ENCODE data around the gene MEX3B.

MEX3B gene

DNA sequence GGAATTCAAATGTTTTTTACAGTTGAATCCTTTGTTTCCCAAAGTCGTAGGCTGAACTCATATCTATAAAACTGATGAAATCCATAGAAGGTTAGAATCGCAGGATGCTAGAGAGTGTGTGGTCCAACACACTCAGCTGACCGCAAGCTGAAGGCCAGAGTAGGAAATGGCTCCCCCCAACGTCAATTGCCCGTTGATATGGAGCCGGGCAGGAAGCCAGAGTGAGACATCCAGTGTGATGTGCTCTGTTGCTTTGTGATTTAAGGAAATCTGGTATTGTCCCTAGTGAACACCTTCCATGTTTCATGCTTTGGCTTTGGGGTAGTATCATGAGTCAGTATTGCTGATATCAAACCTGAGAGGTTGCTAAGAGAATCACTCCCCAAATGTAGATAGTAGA lies 5.8 kb upstream of the MEX3B start:
- TF ChIP-seq, protein P1, sequence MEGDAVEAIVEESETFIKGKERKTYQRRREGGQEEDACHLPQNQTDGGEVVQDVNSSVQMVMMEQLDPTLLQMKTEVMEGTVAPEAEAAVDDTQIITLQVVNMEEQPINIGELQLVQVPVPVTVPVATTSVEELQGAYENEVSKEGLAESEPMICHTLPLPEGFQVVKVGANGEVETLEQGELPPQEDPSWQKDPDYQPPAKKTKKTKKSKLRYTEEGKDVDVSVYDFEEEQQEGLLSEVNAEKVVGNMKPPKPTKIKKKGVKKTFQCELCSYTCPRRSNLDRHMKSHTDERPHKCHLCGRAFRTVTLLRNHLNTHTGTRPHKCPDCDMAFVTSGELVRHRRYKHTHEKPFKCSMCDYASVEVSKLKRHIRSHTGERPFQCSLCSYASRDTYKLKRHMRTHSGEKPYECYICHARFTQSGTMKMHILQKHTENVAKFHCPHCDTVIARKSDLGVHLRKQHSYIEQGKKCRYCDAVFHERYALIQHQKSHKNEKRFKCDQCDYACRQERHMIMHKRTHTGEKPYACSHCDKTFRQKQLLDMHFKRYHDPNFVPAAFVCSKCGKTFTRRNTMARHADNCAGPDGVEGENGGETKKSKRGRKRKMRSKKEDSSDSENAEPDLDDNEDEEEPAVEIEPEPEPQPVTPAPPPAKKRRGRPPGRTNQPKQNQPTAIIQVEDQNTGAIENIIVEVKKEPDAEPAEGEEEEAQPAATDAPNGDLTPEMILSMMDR (IDR thresholded peaks at IDR 0.05; ENCODE audit: control insufficient read depth, extremely low read depth, insufficient read depth), result no peak
- no peak for DNase-seq (ENCODE audit: low read depth)
- no peak overlapping the region for H3K4me3 ChIP-seq (ENCODE audit: low read depth, low read length)

DNA sequence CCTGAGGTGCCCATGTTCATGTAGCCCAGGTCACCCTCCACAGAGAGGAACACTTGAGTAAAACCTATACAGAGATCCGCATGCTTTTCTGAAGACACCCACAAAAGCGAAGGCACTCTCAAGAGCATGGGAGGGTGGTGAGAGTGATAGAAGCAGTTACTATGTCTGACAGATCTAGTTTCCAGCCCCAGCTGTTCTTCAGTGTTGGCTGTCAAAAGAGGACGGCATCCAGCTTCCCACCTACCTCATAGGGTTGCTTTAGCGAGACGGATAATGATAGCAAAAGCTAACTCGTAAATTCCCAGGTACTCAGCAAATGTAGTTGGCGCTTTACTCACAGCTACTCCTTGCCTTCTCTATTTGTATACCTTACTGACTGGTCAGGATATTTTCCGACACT lies 3.0 kb upstream of the MEX3B start:
- no peak overlapping the region for H3K4me3 ChIP-seq (ENCODE audit: low read depth, low read length)
- TF ChIP-seq, protein P1 (IDR thresholded peaks at IDR 0.05; ENCODE audit: control insufficient read depth, extremely low read depth, insufficient read depth), result no peak

DNA sequence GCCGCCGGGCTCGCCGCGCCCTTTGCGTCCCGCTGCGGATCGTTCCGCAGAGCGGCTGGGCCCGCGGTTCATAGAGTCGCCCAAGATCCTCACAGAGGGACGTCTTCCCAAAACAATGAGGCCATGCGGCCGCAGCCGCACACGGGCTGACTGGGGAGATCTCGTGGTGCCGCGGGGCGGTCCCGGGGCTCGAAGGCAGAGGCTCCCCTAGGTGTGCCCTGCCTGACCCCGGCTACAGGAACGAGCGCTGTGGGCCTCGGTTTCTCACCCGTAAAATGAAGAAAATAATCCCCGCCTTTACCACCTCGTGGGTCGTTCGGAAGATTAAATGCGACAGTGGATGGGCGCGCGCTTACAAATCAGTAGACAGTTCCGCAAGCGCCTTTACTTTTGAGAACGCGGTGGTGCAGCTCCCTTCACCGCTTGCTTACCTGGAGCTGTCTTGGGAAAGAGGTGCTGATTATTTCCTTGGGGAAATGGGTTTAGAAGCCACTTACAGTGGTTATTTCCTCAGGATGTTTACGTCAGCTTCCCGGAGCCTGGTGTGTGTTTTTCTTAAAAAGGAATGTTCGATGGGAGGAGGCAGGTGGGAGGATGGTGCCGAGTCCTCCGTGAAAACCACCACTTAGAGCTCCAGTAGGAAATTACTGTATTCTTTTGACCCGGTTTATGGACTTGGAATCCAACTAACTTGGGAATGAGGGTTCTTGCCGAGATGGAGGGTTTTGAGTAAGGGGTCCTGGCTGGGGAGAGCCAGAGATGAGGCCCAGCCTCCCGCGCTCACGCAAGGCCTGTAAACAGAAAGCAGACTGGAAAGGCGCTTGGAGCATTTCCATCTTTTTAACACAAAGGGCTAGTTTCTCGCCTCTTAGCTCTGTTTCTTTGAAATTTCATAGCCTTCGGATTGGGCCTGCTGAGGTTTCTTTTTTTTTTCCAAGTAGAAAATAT lies 1.9 kb upstream of the MEX3B start:
- H3K4me3 ChIP-seq (ENCODE audit: low read depth, low read length), result peak overlapping the region; percentile 59
- TF ChIP-seq, protein P1 (IDR thresholded peaks at IDR 0.05; ENCODE audit: control insufficient read depth, extremely low read depth, insufficient read depth), result no peak
- DNase-seq (ENCODE audit: low read depth), result no peak

More for the DNA sequence above, 3.0 kb upstream of the MEX3B start:
- DNase-seq (ENCODE audit: low read depth), result no peak

DNA sequence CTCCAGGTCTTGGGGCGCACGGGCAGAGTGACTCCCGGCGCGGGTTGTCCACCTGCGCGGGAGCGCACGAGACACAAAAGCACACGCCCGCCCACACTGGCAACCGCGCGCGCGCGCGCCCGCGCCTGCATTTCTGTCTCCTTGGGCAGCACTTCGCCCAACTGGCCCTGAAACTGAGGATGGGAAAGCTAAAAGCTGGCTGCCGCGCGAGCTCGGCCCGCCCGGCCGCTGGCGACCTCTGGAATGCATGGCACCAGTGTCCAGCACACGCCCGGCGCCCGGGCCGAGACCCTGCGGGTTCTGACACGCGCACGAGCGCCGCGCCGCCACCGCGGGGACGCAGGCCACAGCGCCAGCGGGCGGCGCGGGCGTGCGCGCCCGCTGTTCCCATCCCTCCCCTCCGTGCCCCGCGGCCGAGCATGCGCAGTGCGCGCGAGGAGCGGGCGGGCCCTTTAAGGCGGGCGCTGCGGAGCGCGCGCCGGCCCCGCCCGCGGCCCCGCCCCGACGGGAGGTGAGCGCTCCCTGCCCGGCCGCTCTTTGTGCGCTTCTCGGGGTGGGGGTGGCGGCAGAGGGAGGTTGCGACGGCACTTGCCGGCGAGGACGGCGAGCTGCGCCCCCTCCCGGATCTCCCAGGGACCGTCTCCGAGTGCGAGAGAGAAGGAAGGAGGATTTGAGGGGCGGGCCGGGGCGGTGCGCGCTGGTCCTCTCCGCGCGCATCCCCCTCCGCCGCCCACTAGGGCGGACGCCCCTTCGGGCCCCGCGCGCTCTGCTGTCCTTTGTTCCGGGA lies 1.0 kb upstream of the MEX3B start:
- TF ChIP-seq, protein P1 (IDR thresholded peaks at IDR 0.05; ENCODE audit: control insufficient read depth, extremely low read depth, insufficient read depth), result peak; percentile 79
- DNase-seq (ENCODE audit: low read depth), result peak; percentile 48

DNA sequence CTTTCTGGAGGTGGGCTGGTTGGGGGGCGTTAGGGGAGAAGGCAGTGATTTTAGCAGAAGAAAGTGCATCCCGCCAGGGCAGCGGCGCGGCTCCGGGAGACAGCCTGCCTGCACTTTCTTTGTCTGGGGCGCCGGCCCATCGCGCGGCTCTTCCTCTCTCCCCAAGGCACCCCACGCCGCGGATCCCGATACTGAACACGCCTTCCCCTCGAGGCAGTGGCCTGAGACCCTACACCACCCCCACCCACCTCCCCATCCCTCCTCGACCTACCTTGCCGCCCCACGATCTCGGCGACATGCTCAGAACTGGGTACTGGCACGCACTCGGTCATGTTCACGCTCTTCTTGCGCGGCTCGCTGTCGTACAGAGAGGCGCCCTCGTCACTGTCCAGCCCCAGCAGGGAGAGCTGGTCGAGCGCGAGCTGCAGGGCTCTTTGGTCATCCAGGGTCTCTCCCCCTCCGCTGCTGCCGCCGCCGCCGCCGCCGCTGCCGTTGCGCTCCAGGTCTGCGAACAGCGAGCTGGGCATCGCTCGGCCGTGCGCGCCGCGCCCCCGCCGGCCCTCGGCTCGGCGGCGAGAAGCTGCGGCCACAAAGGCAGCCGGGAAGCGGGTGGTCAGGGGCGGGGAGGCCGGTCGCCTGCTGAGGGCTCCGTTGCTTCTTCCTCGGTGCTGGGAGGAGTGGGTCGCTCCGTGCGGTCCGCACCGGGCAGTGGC lies 483 bp downstream of the MEX3B start:
- TF ChIP-seq, protein P1 (IDR thresholded peaks at IDR 0.05; ENCODE audit: control insufficient read depth, extremely low read depth, insufficient read depth), result no peak
- H3K4me3 ChIP-seq (ENCODE audit: low read depth, low read length), result peak overlapping the region; percentile 70
- no peak for DNase-seq (ENCODE audit: low read depth)

More for the DNA sequence above, 1.0 kb upstream of the MEX3B start:
- peak overlapping the region; percentile 70 for H3K4me3 ChIP-seq (ENCODE audit: low read depth, low read length)

DNA sequence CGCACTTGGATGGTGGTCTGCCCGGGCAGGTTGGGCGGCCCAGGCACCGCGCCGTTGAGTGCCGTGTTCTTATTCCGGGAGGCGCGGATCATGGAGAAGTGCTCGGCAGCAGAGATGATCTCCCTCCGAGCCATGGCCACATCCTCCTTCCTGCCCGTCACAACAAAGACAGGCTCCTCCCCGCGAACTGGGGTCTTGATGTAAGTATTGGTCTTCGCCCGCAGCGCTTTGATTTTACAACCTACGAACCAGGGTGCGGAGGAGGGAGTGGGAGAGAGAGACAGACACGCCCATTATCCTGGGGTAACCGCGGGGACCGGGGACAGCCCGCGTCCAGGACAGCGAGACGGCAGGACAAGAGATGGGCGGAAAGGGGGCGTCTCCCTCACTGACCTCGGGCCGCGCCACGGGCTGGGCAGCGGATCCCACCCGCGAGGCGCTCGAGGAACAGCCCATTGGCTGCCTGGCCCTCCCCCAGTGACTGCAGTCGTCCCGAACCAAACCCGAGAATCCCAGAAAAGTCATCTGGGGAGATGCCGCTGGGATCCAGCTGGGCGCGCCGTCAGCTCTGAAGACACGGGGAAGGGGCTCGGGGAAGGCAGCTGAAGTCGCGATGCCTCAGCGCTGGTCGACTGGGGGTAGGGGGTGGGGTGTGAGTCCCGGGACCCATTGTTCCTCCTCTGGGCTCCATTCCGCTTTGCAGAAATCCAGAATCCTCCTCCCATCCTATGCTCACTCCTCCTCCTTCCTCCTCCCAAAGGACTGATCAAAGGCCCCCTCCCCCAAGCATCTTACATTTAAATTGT lies 1.2 kb downstream of the MEX3B start:
- peak overlapping the region; percentile 70 for H3K4me3 ChIP-seq (ENCODE audit: low read depth, low read length)
- TF ChIP-seq, protein P1 (IDR thresholded peaks at IDR 0.05; ENCODE audit: control insufficient read depth, extremely low read depth, insufficient read depth), result no peak
- no peak for DNase-seq (ENCODE audit: low read depth)
